Measurements from ENCODE around the gene PHPT1. TPM values are rescaled to one million over a fixed set of nuclear protein-coding genes. Genes with fewer than 3 reads are reported as not detected.

Gene PHPT1
- total RNA-seq, 1 donor from 2014 or later: 215 TPM

- Histone ChIP-seq H3K27me3 (ENCODE audit: insufficient read depth, low read length) (no peaks in the 10 kb centered on the region), H3K79me2 (ENCODE audit: insufficient read depth, low read length) (peaks cover 16% of the 10 kb centered on the region), H3K4me3 (ENCODE audit: insufficient read depth, low read depth, low read length) (no peak overlapping the region), H2AFZ (ENCODE audit: low read depth, low read length) (no peak overlapping the region), H3K9ac (ENCODE audit: low read length) (no peak overlapping the region), H3K9me3 (ENCODE audit: insufficient read depth, low read depth, low read length) (no peaks in the 10 kb centered on the region), H3K4me2 (ENCODE audit: low read length) (no peak overlapping the region), H4K20me1 (ENCODE audit: insufficient read depth, low read length) (peaks cover 25% of the 10 kb centered on the region), H3K27ac (ENCODE audit: low read depth, low read length) (no peak overlapping the region), H3K4me1 (ENCODE audit: insufficient read depth, low read length) (no peaks in the 10 kb centered on the region), H3K36me3 (ENCODE audit: insufficient read depth, low read length) (peaks cover 4% of the 10 kb centered on the region)
- Mint-ChIP-seq H3K9me3 (ENCODE audit: unreplicated experiment) (no peaks in the 10 kb centered on the region), H3K27me3 (ENCODE audit: low read depth, unreplicated experiment) (no peaks in the 10 kb centered on the region), H3K36me3 (ENCODE audit: low read depth, unreplicated experiment) (peaks cover 6% of the 10 kb centered on the region), H3K4me1 (ENCODE audit: low read depth, unreplicated experiment) (no peaks in the 10 kb centered on the region), H3K27ac (ENCODE audit: unreplicated experiment) (no peak overlapping the region), H3K4me3 (ENCODE audit: unreplicated experiment) (no peak overlapping the region)
- TF ChIP-seq EZH2 (IDR thresholded peaks at IDR 0.05; ENCODE audit: insufficient read depth, low read length) (no peak), CTCF (IDR thresholded peaks at IDR 0.05; ENCODE audit: insufficient read depth, low read depth, low read length) (no peak)
- FAIRE-seq (no peak), DNase-seq (ENCODE audit: low read depth) (no peak)
These were observed 22.3 kb upstream of the PHPT1 start for GRCh38 chr9:136826703-136827582.

- H3K9ac ChIP-seq (ENCODE audit: low read length): no peak overlapping the region
- no peak overlapping the region for H3K4me2 ChIP-seq (ENCODE audit: low read length)
- FAIRE-seq (no peak), DNase-seq (ENCODE audit: low read depth) (no peak)
- peaks cover 8% of the 10 kb centered on the region for H3K36me3 Mint-ChIP-seq (ENCODE audit: low read depth, unreplicated experiment)
- peaks cover 4% of the 10 kb centered on the region for H3K36me3 ChIP-seq (ENCODE audit: insufficient read depth, low read length)
- H3K4me3 ChIP-seq (ENCODE audit: insufficient read depth, low read depth, low read length): no peak overlapping the region
- no peak overlapping the region for H3K27ac Mint-ChIP-seq (ENCODE audit: unreplicated experiment)
- peaks cover 7% of the 10 kb centered on the region for H3K79me2 ChIP-seq (ENCODE audit: insufficient read depth, low read length)
- peaks cover 17% of the 10 kb centered on the region for H4K20me1 ChIP-seq (ENCODE audit: insufficient read depth, low read length)
- no peaks in the 10 kb centered on the region for H3K27me3 Mint-ChIP-seq (ENCODE audit: low read depth, unreplicated experiment)
- no peak overlapping the region for H3K4me3 Mint-ChIP-seq (ENCODE audit: unreplicated experiment)
- no peak overlapping the region for H2AFZ ChIP-seq (ENCODE audit: low read depth, low read length)
- H3K4me1 Mint-ChIP-seq (ENCODE audit: low read depth, unreplicated experiment): no peaks in the 10 kb centered on the region
- H3K9me3 Mint-ChIP-seq (ENCODE audit: unreplicated experiment): no peaks in the 10 kb centered on the region
- H3K27me3 ChIP-seq (ENCODE audit: insufficient read depth, low read length): no peaks in the 10 kb centered on the region
- no peaks in the 10 kb centered on the region for H3K4me1 ChIP-seq (ENCODE audit: insufficient read depth, low read length)
- no peak overlapping the region for H3K27ac ChIP-seq (ENCODE audit: low read depth, low read length)
- H3K9me3 ChIP-seq (ENCODE audit: insufficient read depth, low read depth, low read length): no peaks in the 10 kb centered on the region
- no peak for TF ChIP-seq CTCF (IDR thresholded peaks at IDR 0.05; ENCODE audit: insufficient read depth, low read depth, low read length)
- TF ChIP-seq EZH2 (IDR thresholded peaks at IDR 0.05; ENCODE audit: insufficient read depth, low read length): no peak
These were observed 21.3 kb upstream of the PHPT1 start for GRCh38 chr9:136827794-136828473.

Data from astrocyte (in vitro differentiated cells and primary cell).